Lower lobe of right lung (tissue), 2 donors: Measurements from ENCODE around the gene TTN. TPM values are rescaled to one million over a fixed set of nuclear protein-coding genes. Genes with fewer than 3 reads are reported as not detected.

Experiments used
- ATAC-seq, 2 donors: fragments of 200-7000 bp; cut with Tn5 transposase; one replicate each; pipeline ENCODE4 v1.9.1; 2020 to 2022; ENCODE audit warnings: mild to moderate bottlenecking in 2 of 2, moderate library complexity in 2 of 2
- DNase-seq: peaks from one replicate; pipeline ENCODE4 v3.0.0-alpha.2; 2020
- H3K27ac ChIP-seq: fragments of 200-600 bp; one replicate; pipeline ENCODE4 v1.8.0; 2022
- H3K27me3 ChIP-seq: fragments of 200-600 bp; one replicate; pipeline ENCODE4 v1.8.0; 2022; ENCODE audit warnings: low read depth
- H3K36me3 ChIP-seq: fragments of 200-600 bp; one replicate; pipeline ENCODE4 v1.8.0; 2022; ENCODE audit warnings: mild to moderate bottlenecking
- H3K4me1 ChIP-seq: fragments of 200-600 bp; one replicate; pipeline ENCODE4 v1.8.0; 2022
- H3K4me3 ChIP-seq: fragments of 200-600 bp; one replicate; pipeline ENCODE4 v1.8.0; 2022; ENCODE audit warnings: mild to moderate bottlenecking
- H3K9me3 ChIP-seq: fragments of 200-600 bp; one replicate; pipeline ENCODE4 v1.8.0; 2022
- intact Hi-C: fragments of 100-400 bp; cut with DNase I; formaldehyde crosslinking; loops from one replicate; pipeline ENCODE4 v1.11.0; 2022
- total RNA-seq: library from RNA; stranded (reverse); fragmentation: NEBNext Ultra II Directional; extraction: Animal tissue kit (Norgen Biotek cat#: 25700); gene quantifications from one replicate; pipeline ENCODE4 v1.2.1, GENCODE V29; 2021
- TF ChIP-seq, protein P1 (sequence below): fragments of 200-600 bp; IDR thresholded peaks from one replicate; pipeline ENCODE4 v1.8.0; 2022; ENCODE audit warnings: antibody characterized with exemption, mild to moderate bottlenecking
- donor health status: DM: no; HTN: yes; CAD: no; lungs with severe emphysema.

Gene TTN
- total RNA-seq, 1 donor from 2014 or later = 40.3 TPM

DNA sequence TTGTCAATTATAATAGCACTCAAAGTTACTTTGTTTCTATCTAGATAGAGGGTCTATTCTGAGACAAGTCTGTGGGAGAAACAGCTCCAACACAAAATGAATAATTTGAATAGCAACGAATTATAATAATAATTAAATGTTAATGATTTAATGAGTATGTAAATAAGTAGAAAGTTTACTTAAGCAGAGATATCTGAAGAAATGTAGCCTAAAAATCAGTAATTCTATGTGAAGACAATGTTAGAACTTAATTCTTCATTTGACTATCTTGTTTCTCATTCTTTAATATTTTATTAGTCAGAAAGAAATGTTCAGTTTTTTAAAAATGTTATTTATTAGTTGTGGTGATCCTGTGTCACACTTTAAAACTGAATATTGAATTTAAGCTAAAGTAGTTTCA lies 165.7 kb downstream of the TTN start:
- H3K36me3 ChIP-seq = peaks cover 9% of the 10 kb centered on the region
- no peak for ATAC-seq
- no peaks in the 10 kb centered on the region for H3K4me1 ChIP-seq
- no peak overlapping the region for H3K27ac ChIP-seq
- intact Hi-C loops = no loop called here
- no peaks in the 10 kb centered on the region for H3K27me3 ChIP-seq
- TF ChIP-seq, protein P1, sequence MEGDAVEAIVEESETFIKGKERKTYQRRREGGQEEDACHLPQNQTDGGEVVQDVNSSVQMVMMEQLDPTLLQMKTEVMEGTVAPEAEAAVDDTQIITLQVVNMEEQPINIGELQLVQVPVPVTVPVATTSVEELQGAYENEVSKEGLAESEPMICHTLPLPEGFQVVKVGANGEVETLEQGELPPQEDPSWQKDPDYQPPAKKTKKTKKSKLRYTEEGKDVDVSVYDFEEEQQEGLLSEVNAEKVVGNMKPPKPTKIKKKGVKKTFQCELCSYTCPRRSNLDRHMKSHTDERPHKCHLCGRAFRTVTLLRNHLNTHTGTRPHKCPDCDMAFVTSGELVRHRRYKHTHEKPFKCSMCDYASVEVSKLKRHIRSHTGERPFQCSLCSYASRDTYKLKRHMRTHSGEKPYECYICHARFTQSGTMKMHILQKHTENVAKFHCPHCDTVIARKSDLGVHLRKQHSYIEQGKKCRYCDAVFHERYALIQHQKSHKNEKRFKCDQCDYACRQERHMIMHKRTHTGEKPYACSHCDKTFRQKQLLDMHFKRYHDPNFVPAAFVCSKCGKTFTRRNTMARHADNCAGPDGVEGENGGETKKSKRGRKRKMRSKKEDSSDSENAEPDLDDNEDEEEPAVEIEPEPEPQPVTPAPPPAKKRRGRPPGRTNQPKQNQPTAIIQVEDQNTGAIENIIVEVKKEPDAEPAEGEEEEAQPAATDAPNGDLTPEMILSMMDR = no peak
- no peak overlapping the region for H3K4me3 ChIP-seq
- no peaks in the 10 kb centered on the region for H3K9me3 ChIP-seq
- DNase-seq = no peak

DNA sequence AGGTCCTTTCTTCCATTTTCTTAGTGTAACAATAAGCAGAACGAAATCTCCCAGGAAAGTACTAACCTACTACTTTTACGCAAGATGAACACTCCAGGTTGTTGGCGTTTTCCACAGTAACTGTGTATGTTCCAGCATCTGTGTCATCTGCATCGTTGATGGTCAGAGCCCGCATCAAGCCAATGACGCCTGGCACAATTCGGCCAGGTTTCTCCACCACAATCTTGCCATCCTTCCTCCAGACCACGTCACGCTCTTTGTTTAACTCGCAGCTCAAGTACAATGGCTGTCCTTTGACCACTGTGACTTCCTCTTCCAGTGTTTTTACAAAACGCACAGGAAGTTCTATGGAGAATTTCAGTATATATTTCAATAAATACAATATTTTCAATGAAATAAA lies 171.3 kb downstream of the TTN start:
- H3K4me3 ChIP-seq = no peak overlapping the region
- ATAC-seq = no peak

DNA sequence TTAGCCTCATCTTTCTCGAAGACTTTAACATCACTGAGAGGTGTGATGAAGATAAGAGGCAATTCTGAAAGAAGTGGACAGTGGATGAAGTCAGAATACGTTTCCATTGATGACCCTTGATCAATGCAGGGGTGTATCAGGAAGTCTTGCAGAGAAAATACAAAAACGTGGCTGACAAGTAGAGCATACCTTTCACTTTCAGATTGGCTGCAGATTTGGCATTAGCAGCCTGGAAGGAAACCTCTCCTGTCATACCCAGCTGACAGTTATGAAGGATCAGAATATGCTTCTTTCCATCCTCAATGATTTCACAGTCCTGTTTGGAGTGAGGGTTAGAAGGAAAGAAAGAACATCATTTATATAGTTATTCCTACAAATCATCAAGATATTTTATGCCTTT lies 174.5 kb downstream of the TTN start:
- H3K9me3 ChIP-seq = no peaks in the 10 kb centered on the region
- H3K4me3 ChIP-seq = no peak overlapping the region
- no peaks in the 10 kb centered on the region for H3K27me3 ChIP-seq
- H3K4me1 ChIP-seq = no peaks in the 10 kb centered on the region
- H3K36me3 ChIP-seq = peaks cover 8% of the 10 kb centered on the region
- DNase-seq (no peak), ATAC-seq (no peak)
- intact Hi-C loops = no loop called here
- H3K27ac ChIP-seq = no peak overlapping the region
- TF ChIP-seq, protein P1 = no peak

More for the DNA sequence above, 171.3 kb downstream of the TTN start:
- intact Hi-C loops = no loop called here
- DNase-seq = no peak
- TF ChIP-seq, protein P1 = no peak
- Histone ChIP-seq H3K27me3 (no peaks in the 10 kb centered on the region), H3K36me3 (peaks cover 12% of the 10 kb centered on the region), H3K27ac (no peak overlapping the region), H3K4me1 (no peaks in the 10 kb centered on the region), H3K9me3 (no peaks in the 10 kb centered on the region)

DNA sequence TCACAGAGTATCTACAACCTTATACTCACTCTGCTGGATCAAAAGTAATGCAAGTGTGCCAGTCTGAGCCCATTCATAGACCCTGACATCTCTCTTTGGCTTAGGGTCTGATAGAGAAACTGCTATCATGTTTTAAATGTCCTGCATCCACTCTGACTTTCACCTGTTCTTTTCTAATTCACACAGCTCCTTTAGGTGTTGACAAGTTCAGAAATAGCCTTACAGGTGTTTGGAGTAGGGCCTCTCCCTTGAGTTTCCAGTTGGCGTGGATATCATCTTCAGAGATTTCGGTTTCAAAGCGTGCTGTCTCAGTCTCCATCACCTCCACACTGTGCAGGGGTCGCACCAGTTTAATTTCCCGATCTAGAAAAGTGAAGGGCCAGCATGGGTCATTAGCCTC lies 176.6 kb downstream of the TTN start:
- no peaks in the 10 kb centered on the region for H3K4me1 ChIP-seq
- no peak overlapping the region for H3K4me3 ChIP-seq
- H3K9me3 ChIP-seq = no peaks in the 10 kb centered on the region
- ATAC-seq = no peak
- intact Hi-C loops = no loop called here
- no peaks in the 10 kb centered on the region for H3K27me3 ChIP-seq
- TF ChIP-seq, protein P1 = no peak
- DNase-seq = no peak
- no peak overlapping the region for H3K27ac ChIP-seq
- H3K36me3 ChIP-seq = peaks cover 8% of the 10 kb centered on the region

DNA sequence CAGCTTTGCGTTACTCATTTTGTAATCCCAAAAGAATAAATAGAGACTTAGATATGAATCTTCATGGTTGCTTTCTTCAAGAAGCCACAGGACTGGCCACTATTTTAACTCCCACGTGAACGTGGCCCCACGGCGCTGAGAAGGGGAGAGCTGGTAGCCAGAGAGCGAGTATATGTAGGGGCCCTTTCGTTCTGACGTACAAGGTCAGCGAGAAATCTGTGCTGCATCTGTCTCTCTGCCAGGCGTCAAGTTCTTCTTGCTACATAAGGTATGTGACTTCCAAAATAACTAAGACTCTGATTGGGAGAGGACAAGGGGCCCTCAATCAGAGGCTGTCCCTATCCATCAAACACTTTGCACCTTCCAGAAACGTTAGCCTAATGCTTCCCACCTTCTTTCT lies 177.8 kb downstream of the TTN start:
- no peak overlapping the region for H3K27ac ChIP-seq
- intact Hi-C loops = no loop called here

More for the DNA sequence above, 177.8 kb downstream of the TTN start:
- TF ChIP-seq, protein P1 = no peak
- Histone ChIP-seq H3K9me3 (no peaks in the 10 kb centered on the region), H3K36me3 (peaks cover 8% of the 10 kb centered on the region), H3K4me1 (no peaks in the 10 kb centered on the region), H3K4me3 (no peak overlapping the region), H3K27me3 (no peaks in the 10 kb centered on the region)
- ATAC-seq = no peak
- no peak for DNase-seq
